ENCODE measurements around the gene DEPDC1B.

Gene DEPDC1B

DNA sequence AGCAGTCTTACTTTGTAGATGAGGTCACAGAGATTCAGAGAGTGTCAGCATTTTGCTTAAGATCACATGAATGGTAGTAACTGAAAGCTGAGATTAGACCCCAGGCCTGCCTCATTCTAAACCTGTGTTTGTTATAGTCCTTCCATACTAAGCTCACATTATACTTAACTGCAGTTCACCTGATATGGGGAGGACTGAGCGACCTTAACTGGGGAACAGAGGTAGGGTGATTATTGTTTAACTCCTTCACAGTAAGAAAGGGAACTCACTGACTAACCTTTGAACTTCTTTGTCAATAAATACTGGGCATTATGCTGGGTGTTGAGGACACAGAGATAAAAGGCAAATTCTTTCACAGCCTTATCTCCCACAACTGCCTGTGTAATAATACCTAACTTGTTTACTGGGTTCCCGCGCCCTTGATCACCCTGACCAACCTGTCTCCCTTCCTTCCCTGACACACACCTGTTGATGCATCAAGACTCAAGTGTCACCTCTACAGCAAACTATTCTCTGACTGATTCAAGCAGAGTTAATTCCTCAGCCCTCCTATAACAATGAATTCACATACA is 27.2 kb downstream of the DEPDC1B start (continued):
- TF ChIP-seq TSHZ2 (CRISPR knock-in tag; IDR thresholded peaks at IDR 0.05), result no peak
- TF ChIP-seq ESRRG (CRISPR knock-in tag; IDR thresholded peaks at IDR 0.05), result no peak
- no peak for TF ChIP-seq TCF4 (CRISPR knock-in tag; IDR thresholded peaks at IDR 0.05; ENCODE audit: borderline replicate concordance)
- TF ChIP-seq ISL1 (CRISPR knock-in tag; IDR thresholded peaks at IDR 0.05), result no peak
- TF ChIP-seq POU6F1 (CRISPR knock-in tag; IDR thresholded peaks at IDR 0.05; ENCODE audit: borderline replicate concordance, low read depth), result no peak
- TF ChIP-seq ZNF70 (CRISPR knock-in tag; IDR thresholded peaks at IDR 0.05), result no peak
- no peak for TF ChIP-seq ARNTL (CRISPR knock-in tag; IDR thresholded peaks at IDR 0.05; ENCODE audit: borderline replicate concordance, low read depth)
- no peak for TF ChIP-seq ZFP3 (CRISPR knock-in tag; IDR thresholded peaks at IDR 0.05)

- TF ChIP-seq ZNF565 (CRISPR knock-in tag; conservative IDR thresholded peaks at IDR 0.05; ENCODE audit: low read depth) (no peak), TOX (CRISPR knock-in tag; IDR thresholded peaks at IDR 0.05; ENCODE audit: borderline replicate concordance) (no peak), ZFP30 (CRISPR knock-in tag; IDR thresholded peaks at IDR 0.05) (no peak), TCF4 (CRISPR knock-in tag; IDR thresholded peaks at IDR 0.05; ENCODE audit: borderline replicate concordance) (no peak), RARB (CRISPR knock-in tag; IDR thresholded peaks at IDR 0.05) (no peak), CSDC2 (CRISPR knock-in tag; IDR thresholded peaks at IDR 0.05) (no peak), PATZ1 (CRISPR knock-in tag; IDR thresholded peaks at IDR 0.05; ENCODE audit: borderline replicate concordance) (no peak), GLIS3 (CRISPR knock-in tag; IDR thresholded peaks at IDR 0.05) (no peak), TSHZ2 (CRISPR knock-in tag; IDR thresholded peaks at IDR 0.05) (no peak), SNAI2 (CRISPR knock-in tag; IDR thresholded peaks at IDR 0.05) (no peak)
- ATAC-seq, result no peak
These were observed 27.9 kb downstream of the DEPDC1B start for GRCh38 chr5:60671899-60672692.

- TF ChIP-seq, protein P1, sequence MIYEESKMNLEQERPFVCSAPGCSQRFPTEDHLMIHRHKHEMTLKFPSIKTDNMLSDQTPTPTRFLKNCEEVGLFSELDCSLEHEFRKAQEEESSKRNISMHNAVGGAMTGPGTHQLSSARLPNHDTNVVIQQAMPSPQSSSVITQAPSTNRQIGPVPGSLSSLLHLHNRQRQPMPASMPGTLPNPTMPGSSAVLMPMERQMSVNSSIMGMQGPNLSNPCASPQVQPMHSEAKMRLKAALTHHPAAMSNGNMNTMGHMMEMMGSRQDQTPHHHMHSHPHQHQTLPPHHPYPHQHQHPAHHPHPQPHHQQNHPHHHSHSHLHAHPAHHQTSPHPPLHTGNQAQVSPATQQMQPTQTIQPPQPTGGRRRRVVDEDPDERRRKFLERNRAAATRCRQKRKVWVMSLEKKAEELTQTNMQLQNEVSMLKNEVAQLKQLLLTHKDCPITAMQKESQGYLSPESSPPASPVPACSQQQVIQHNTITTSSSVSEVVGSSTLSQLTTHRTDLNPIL (CRISPR knock-in tag; IDR thresholded peaks at IDR 0.05; ENCODE audit: low read depth), result no peak
- TF ChIP-seq ZNF565 (CRISPR knock-in tag; conservative IDR thresholded peaks at IDR 0.05; ENCODE audit: low read depth) (no peak), TOX (CRISPR knock-in tag; IDR thresholded peaks at IDR 0.05; ENCODE audit: borderline replicate concordance) (no peak), TCF4 (CRISPR knock-in tag; IDR thresholded peaks at IDR 0.05; ENCODE audit: borderline replicate concordance) (no peak), SNAI2 (CRISPR knock-in tag; IDR thresholded peaks at IDR 0.05) (no peak)
- no peak for ATAC-seq
These were observed 29.2 kb downstream of the DEPDC1B start for GRCh38 chr5:60670749-60671148.

Data from SK-N-SH treated with all-trans-retinoic acid at 6 μM for 48 hours (cell line).